Activated T-helper 9 cell treated with anti-CD3 and anti-CD28 coated beads, Interleukin-2, amount 50 U/mL, for 16 hours (primary cell): ENCODE measurements around the gene ACTN1.

Experiments
- DNase-seq: peaks from one replicate; pipeline ENCODE4 v3.0.0-alpha.2; 2020; ENCODE audit warnings: low read depth

The ACTN1 gene

DNA sequence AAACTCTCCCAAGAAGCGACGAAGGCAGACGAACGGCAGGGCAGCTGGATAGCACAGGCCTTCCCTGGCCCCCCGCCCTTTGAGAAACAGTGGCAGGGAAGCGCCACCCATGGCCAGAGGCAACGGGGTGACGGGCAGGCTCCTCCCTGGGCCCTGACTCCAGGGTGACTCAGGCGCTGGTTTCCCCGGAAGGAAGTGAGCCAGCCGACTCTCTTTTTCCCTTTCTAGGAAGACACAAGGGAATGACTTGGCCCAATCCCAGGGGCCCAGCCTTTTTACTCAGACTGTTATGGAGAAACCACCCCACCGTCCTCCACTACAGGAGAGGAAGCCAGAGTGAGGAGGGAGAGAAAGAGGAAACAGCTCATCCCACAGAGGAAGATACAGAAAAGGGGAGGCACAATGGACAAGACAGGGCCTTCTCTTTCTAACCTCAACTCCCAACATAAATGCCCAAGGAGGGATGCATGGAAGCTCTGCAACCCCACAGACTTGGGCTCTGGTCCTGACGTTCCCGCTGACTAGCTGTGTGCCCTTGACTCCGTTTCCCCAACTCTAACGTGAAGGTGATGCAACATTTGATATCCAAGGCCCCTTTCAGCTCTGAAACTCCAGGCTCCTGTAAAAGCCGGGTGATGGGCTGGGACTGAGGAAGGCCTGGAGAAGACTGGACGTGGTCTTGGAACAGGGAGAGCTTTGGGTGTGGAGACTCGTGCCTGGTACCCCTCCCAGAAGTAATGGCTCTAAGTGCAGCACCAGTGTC is 27.9 kb downstream of the ACTN1 start:
- DNase-seq: no peak

DNA sequence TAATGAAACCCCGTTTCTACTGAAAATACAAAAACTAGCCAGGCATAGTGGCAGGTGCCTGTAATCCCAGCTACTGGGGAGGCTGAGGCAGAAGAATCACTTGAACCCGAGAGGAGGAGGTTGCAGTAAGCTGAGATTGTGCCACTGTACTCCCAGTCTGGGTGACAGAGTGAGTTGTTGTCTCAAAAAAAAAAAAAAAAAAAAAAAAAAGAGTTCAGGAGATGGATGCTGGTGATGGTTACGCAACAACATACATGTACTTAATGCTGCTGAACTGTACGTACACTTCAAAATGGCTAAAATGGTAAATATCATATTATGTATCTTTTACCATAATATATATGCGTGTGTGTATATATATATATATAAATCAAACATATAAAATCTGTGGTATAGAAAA is 29.0 kb downstream of the ACTN1 start:
- DNase-seq: no peak

DNA sequence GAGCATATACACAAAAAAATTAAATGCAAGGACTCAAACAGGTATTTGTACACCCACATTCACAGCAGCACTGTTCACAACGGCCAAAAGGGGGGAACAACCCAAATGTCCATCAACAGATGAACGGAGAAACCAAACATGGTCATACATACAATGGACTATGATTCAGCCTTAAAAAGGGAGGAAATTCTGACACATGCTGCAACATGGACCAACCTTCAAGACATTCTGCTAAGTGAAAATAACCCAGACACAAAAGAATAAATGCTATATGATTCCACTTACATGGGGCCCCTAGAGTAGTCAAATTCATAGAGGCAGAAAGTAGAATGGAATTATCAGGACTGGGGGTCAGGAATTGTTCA is 29.5 kb downstream of the ACTN1 start:
- DNase-seq: no peak

DNA sequence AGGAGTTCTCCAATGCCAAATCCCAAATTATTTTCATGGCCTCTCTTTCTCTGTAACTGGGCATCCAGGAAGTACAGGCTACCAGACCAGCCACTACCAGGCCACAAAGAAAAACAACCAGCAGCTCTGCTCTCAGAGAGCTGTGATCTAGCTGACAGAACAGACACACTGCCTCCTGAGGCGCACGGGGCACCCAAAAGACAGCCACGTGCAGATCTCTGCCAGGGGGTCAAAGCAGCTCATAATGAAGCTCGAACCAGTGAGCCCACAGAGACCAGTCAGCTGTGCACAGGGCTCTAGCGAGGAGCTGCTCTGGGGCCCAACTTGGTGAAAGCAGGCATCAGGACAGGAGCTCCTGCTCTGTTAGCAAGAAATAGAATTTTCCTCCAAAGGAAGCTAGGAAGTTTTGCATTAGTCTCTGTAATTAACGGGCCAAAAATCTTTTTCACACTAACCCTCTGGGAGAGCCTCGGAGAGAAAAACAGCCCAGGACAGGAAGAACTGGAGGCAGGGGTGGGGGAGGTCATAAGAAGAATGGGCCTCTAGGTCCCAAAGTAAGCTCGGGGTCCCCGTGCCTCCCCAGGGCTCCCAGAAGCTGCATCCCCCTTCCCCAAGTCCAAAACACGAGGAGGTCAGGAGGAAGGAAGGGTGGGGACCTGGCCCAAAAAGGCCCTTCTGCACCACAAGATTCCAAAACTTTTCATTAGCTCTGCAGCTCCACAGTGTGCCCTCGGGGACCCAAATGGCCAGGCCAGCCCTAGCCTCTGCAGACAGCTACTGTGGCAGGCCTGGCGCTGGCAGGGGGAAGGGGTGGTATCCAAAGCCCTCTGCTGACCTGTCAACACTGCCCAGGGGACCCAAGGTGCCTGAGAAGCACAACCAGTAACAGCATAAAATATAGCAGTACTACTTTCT is 30.2 kb downstream of the ACTN1 start:
- DNase-seq: no peak

DNA sequence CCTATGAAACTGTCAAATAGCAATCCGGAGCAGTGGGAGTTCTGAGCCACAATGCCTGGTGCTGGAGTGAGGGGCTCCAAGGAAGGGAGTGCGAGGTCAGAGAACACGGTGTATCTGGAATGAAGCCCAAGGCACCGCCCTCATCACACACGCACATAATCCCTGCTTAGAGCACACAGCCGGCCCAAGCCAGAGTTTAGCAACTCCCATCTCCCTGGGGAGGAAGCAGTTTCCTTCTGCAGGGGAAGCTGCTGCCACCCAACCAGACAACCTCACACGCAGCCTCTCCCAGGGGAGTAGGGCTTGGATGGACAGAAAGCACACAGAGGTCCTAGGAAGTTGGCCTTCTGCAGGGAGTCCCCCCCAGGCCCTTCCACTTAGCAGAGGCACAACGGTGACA is 31.3 kb downstream of the ACTN1 start:
- no peak for DNase-seq

DNA sequence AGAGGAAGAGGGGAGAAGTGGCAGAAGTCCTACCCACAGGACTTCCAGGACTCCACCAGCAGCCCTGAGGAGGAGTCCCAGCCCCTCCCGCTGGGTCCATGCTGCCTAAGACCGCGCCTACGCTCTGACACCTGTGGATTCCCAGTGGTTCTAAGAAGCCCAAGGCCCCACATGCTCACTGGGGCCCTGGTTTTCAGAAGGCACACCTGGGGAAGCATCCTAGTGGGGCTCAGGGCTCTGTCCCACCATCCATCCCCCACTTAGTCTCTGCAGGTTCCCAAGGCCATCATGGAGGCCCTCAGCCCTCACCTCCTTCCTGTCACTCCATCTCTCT is 32.6 kb downstream of the ACTN1 start:
- no peak for DNase-seq

DNA sequence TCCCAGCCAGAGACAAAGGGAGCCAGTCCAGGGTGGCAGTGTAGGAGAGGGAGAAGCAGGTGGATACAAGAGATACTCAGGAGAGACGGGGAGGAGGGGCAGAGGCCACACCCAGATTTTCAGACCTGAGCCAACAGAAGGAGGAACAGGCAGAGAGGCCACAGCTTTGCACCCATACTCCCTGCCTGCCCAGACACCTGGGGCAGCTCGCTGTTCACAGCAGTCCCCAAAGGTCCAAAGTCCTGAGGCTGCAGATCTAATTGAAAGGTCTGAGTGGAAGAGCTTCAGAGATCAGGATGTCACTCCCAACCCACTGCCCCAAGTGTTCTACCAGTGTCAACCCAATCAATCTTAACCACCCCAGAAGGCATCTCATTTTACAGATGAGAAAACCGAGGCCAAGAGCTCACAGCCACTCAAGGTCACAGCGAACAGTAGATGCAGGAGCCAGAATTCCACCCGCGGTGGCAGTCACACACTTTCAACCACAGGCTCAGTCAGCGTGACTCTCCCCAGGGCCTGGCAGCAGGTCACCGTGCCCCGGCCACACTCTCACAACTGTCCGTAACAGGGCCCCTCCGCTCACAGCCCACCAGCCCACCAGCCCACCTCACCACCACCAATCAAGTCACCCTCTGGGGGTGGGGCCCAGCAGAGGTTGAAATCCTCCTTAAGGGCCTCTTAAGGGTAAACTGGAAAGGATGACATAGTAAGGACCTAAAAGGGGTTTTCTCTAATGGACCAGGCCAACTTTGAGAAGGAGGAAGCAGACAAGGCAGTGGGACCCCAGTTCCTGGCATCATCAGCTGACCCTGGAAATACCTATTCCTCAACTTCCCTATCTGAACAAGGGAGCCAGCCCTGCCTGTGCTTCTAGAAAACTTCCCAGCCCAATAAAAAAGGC is 33.3 kb downstream of the ACTN1 start:
- DNase-seq: no peak

DNA sequence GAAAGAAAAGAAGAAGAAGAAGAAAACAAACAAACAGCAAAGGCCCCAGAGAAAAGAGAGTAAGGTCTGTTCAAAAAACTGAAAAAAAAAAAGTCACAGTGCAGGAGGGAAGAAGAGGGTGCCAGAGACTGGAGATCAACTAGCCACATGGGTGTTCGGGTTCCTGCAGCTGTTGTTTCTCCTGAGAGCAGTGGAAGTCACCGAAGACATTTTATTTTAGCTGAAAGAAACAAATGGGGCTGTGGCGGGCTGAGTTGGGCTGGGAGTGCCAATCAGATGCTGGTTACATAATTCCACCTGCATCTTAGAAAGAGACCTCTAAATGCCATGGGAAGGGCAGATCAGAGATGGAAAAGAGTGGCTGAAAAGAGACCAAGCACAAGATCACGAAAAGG is 33.9 kb downstream of the ACTN1 start:
- no peak for DNase-seq

DNA sequence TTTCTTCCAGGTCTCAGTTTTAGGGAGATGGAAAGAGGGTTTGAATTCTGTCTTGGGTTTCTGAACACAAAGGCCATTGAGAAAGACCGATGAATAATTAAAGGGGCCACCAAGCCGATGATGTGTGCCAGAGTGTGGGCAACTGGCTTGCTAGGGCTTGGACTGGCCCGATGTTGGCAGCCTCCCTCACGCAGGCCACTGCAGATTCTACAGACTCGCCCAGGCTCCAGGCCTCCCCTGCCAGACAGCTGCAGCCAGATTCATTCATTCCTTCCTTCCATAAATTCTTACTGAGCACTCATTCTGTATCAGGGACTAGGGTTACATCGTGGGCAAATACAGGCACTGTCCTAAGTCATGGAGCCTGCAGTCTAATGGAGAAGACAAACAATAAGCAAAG is 34.9 kb downstream of the ACTN1 start:
- no peak for DNase-seq

DNA sequence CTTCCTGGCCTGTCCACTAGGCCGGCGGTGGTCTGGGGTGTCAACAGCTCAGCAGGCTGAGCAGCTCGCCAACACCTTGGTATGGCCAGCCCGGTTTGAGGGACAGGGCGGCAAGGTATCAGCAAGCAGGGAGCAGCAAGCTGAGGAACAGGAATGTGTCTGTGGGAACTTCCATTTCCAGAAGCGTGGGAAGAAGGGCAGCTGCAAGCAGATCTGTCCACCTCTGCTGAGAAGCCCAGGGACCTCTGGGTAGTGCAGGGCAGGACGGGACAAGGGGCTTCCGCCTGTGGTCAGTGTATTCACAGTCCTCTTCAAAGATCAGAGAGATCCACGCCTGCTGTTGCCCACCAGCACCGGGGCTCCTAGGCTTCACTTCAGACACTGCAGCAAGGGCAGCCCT is 36.0 kb downstream of the ACTN1 start:
- DNase-seq: no peak

DNA sequence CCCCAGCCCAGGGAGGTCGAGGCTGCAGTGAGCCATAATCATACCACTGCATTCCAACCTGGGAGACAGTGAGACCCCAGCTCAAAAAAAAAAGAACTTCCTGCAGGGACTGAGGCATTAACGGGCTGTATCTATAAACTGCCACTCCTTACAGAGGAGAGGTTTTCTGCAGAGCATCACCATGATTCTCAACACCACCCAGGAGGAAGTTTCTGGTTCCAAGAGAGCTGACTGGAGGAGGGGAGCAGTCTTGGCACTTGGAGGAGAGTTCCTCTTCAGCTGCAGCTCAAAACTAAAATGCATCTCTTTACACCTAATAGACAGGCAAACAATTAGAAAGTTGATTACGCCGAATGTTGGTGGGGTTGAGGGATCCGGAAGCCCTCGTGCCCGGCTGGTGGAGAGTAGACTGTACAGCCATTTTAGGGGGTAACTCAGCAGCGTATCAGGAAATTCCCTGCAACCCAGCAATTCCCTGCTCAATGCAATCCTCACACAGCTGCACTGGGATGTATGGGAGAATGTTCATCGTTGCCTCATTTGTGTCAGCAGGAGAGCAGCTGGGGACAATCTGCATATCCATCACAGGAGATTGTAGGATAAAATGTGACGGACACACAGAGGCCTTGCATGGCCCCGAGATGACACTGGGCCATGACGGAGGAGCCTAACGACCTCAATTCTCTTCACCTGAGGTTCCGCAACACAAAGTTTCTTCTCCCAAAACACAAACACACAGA is 36.6 kb downstream of the ACTN1 start:
- DNase-seq: no peak

DNA sequence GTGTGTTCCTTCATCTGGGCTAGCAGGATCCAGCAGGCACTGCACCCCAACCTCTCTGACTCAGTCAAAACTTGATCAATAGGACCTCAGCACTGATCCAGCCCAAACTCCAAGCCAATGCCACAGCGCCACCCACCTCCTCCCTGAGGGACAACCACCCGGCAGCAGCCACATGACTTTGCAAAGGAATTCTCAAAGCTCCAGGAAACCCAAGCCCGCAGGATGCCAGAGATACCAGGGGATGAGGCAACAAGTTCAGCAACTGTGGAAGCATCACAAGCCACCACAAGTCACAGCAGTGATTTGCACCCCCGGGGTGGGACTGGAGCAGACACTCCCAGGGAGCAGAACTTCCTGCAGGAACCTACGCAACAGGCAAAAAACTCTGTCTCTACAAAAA is 37.3 kb downstream of the ACTN1 start:
- DNase-seq: no peak

DNA sequence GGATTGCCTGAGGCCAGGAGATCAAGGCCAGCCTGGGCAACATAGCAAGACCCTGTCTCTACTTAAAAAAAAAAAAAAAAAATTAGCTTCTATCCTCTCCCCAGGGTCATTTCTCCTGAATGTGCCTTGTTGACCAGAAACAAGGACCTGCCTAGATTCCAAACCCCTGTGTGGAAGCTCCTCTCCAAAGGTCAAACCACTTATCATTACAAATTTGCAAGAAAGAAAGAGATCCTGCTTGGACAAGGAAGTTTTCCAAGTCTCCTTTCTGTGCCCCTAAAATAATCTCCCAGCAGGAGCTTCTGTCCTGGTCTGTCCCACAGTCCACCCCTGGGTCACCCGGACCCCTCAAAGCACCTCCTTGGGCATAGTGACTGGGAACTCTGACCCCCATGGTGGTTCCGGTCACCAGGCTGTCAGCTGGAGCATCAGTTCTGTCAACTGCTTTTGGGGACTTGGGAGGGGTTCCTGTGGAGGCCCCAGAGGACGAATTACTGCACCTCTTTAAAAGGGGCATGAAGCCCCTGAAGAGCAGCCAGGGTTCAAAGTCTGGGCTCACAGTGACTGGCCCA is 38.4 kb downstream of the ACTN1 start:
- no peak for DNase-seq

DNA sequence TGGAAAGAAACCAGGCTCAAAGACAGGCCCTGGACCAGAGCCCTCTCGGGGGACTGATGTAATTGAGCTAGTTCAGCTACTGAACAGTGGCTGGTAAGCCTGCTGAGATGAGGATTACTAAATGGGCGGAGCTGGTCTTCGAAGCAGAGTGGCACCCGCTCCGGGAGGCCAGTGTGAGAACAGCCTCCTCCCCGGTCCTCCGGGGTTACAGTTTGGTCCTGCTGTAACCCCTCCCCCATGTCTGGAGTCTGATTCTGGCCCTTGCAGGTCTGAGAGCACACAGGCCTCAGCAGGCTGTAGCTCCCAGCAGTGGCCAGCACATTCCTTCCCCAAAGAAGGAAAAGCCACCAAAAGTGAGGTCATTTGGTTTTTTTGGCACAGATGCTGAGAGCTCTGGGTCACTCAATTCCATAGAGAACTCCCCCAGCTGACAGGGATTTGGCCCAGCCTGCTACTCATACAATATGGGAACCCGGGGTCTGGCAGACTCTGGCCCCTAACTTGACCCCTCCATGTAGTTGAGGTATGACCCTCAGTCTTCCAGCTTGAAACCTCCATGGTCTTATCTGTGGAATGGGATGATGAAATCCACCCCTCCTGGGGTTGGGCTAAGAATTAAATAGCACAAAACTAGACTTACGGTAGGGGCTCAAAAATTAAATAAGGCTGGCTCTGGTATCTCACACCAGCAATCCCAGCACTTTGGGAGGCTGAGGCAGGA is 39.0 kb downstream of the ACTN1 start:
- DNase-seq: no peak

DNA sequence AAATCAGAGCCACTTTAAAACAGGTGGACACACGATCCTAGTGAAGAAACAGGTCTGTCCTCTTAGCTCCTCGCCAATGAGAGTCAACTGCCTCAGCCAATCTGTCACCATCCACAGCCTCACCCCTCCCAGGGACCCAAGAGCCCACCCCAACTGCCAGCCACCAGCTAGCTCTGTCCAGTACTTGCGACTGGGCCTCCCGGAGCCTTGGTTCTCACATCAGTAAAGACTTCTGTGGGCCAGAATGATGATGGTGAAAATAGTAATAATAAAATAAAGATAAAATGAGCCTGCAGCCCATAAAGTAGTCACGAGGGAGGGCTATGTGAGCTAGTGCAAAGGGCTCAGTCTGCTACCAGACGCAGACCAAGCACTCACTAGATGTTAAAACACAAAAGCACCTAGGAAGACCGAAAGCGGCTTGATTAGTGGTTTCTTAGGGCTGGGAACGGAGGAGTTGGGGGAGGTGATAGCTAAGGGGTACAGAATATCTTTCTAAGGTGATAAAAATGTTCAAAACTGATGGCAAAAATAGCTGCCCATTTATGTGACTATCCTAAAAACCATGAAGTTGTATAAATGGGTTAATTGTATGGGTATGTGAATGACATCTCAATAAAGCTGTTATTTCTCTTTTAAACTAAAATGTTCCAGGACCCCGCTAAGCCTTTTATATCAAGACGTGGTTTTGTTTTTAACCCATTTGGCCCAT is 39.8 kb downstream of the ACTN1 start:
- DNase-seq: no peak

DNA sequence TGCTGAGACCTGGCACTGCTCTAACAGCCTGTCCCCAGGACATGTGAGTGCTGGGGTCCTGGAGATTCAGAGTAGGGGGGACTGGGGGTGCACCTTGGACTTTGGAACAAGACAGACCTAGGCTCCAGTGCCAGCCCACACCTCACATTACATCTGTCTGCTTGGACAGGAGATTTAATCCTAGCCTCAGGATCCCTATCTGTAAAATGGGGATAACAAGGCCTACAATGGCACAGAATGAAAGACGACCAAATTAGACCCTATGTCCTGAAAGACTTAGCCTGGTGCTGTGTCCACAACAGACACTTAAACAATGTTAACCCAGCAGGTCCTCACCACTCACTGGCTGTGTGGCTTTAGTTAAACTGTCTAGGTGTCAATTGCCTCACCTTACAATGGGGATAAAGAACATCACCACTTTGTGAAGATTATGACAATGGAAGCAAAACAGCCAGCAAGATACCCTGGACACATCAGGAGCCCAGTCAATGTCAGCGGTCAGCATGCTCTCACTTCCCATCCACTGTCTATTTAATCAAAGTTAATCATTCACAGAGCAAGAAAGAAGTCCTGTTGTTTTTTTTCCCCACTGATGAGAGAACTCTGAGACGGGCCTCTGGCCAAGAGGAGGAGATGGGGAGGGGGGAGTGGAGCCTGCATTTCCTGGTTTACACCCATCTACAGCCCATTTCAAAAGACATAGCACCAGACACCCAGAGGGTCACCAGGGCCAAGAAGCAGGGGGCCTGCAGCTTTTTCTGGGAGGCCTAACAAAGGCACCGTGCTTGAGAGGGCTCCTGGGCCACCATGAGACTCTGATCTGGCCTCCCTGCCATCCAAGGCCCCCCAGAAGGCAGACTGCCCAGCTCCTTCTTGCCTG is 40.6 kb downstream of the ACTN1 start:
- no peak for DNase-seq

DNA sequence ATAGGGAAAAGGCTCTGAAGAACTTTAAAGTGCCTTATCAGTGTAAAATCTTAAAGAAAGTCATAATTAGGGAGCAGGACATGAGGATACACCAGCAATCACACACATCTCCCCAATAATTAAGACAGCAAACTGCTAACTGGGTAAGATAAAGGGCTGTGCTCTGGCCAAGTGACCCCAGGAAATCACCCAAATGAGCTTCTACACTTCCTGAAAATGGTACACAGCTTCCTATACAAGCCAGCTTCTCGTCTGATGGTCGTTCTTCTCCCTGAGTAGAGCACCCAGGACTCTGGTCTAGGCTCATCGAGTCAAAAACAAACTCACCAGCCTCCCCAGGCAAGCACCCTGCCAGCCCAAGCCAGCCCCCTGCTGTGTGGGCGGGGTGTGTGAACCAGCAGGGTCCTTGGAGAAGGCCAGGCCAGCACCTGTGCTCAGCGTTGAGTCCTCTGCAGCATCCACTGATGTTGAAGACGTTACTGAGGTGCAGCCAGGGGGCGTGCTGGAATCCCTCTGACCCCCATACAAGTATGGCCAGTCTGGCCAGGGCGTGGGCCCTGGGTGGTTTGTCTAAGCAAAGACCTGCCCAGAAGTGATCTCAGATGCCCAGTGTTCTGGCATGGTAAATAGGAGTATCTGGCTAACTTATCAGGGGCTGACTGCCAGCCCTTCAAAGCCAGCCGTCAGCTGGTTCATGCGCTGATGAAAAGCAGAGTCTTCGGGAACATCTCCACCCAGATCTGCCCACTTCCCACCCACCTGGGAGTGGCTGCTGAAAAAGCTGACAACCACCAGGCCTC is 41.4 kb downstream of the ACTN1 start:
- no peak for DNase-seq

DNA sequence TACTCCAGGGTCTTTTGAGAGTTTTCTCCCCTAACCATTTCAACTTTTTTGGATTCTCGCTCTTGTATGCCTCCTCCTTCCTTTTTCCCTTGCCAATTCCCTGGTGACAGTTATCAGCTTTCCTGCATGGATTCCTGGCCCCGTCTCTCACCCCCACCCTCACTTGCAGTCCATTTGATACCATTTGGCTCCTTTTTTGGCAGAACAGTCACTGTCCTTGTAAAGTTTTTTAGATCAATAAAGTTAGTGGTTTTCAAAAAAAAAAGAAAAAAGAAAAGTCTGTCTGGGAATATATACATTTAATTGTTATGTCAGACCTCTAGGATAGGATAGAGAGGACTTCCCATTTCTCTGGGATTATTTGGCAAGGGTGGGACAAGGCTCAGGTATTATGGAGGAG is 42.1 kb downstream of the ACTN1 start:
- DNase-seq: no peak
